Measurements from ENCODE around the gene NRXN3.

Gene NRXN3

GRCh38 chr14:79649856-79650255 lies 1479.7 kb downstream of the NRXN3 start:
- no peak for TF ChIP-seq CTCF (IDR thresholded peaks at IDR 0.05; ENCODE audit: extremely low read depth, missing control alignments)
- no peak for DNase-seq (ENCODE audit: low spot score)

- no peak for TF ChIP-seq CTCF (IDR thresholded peaks at IDR 0.05; ENCODE audit: extremely low read depth, missing control alignments)
- DNase-seq (ENCODE audit: low spot score) = no peak
These were observed 1482.5 kb downstream of the NRXN3 start for GRCh38 chr14:79652513-79653307.

- DNase-seq (ENCODE audit: low spot score) = no peak
These were observed 1485.9 kb downstream of the NRXN3 start for GRCh38 chr14:79656056-79656455.

GRCh38 chr14:79656496-79656895 lies 1486.3 kb downstream of the NRXN3 start:
- no peak for DNase-seq (ENCODE audit: low spot score)
- no peak for TF ChIP-seq CTCF (IDR thresholded peaks at IDR 0.05; ENCODE audit: extremely low read depth, missing control alignments)

More at GRCh38 chr14:79656056-79656455, 1485.9 kb downstream of the NRXN3 start:
- no peak for TF ChIP-seq CTCF (IDR thresholded peaks at IDR 0.05; ENCODE audit: extremely low read depth, missing control alignments)

GRCh38 chr14:79658221-79658620 lies 1488.0 kb downstream of the NRXN3 start:
- no peak for TF ChIP-seq CTCF (IDR thresholded peaks at IDR 0.05; ENCODE audit: extremely low read depth, missing control alignments)
- DNase-seq (ENCODE audit: low spot score) = no peak

- DNase-seq (ENCODE audit: low spot score) = no peak
- no peak for TF ChIP-seq CTCF (IDR thresholded peaks at IDR 0.05; ENCODE audit: extremely low read depth, missing control alignments)
These were observed 1488.6 kb downstream of the NRXN3 start for GRCh38 chr14:79658769-79659168.

GRCh38 chr14:79660053-79660939 lies 1490.1 kb downstream of the NRXN3 start:
- TF ChIP-seq CTCF (IDR thresholded peaks at IDR 0.05; ENCODE audit: extremely low read depth, missing control alignments) = no peak
- no peak for DNase-seq (ENCODE audit: low spot score)

Measured in GM20000 (cell line).